HFFc6 (cell line): Measurements from ENCODE around the gene C17orf107. TPM values are rescaled to one million over a fixed set of nuclear protein-coding genes. Genes with fewer than 3 reads are reported as not detected.

Source experiments
- DNase-seq: peaks from one replicate; pipeline ENCODE4 v3.0.0-alpha.2; 2018
- H3K27ac Mint-ChIP-seq: 2 replicates; pipeline ENCODE4 v1.8.0; 2020; ENCODE audit warnings: mild to moderate bottlenecking, mixed read lengths
- H3K27me3 Mint-ChIP-seq: 2 replicates; pipeline ENCODE4 v1.8.0; 2021; ENCODE audit warnings: mild to moderate bottlenecking, moderate library complexity, mixed read lengths; ENCODE audit not compliant: insufficient read depth
- H3K36me3 Mint-ChIP-seq: 2 replicates; pipeline ENCODE4 v1.8.0; 2021; ENCODE audit warnings: low read depth, mixed read lengths
- H3K4me1 Mint-ChIP-seq: 2 replicates; pipeline ENCODE4 v1.8.0; 2020; ENCODE audit warnings: low read depth, mixed read lengths
- H3K4me3 Mint-ChIP-seq: 2 replicates; pipeline ENCODE4 v1.8.0; 2020; ENCODE audit warnings: mild to moderate bottlenecking, moderate library complexity, mixed read lengths
- H3K9me3 Mint-ChIP-seq: 2 replicates; pipeline ENCODE4 v1.8.0; 2020; ENCODE audit warnings: mild to moderate bottlenecking, mixed read lengths
- total RNA-seq, 6 experiments: library from RNA; stranded (reverse); fragmentation: NEBNext Ultra II Directional; extraction: Animal tissue kit (Norgen Biotek cat#: 25700); gene quantifications; 2 replicates in 1 of 6; 3 replicates in 5 of 6; pipeline ENCODE4 v1.2.3, GENCODE V29; 2021
- TF ChIP-seq, protein P1 (sequence below): fragments of 200-600 bp; sonication (generic); IDR thresholded peaks from 2 replicates; pipeline ENCODE4 v1.5.0; 2021; ENCODE audit warnings: antibody characterized with exemption, mild to moderate bottlenecking

C17orf107 gene
- total RNA-seq, 6 experiments from 2014 or later = 0.95 to 1.6 (median 1.4) TPM

DNA sequence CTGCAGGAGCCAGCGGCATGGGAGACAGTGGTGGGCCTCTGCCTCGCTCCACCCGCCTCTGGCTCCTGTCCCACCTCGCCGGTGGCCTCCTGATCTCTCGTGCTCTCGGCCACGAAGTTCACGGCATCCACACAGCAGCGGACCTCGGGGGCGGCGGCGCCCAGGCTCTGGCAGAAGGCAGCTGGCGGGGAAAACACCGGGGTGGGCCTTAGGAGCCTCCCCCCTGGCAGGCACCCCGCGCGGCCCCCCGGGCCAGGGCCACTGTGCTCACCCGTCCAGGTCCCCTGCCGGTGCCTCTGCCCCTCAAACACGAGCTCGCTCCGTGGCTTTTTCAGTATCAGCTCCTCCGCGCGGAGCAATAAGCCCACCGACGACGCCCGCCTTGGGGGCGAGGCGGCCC, 409 bp upstream of the C17orf107 start:
- H3K36me3 Mint-ChIP-seq = 0 out of 2 replicates have a peak, but pooled peaks cover 10% of the 10 kb centered on the region
- TF ChIP-seq, protein P1, sequence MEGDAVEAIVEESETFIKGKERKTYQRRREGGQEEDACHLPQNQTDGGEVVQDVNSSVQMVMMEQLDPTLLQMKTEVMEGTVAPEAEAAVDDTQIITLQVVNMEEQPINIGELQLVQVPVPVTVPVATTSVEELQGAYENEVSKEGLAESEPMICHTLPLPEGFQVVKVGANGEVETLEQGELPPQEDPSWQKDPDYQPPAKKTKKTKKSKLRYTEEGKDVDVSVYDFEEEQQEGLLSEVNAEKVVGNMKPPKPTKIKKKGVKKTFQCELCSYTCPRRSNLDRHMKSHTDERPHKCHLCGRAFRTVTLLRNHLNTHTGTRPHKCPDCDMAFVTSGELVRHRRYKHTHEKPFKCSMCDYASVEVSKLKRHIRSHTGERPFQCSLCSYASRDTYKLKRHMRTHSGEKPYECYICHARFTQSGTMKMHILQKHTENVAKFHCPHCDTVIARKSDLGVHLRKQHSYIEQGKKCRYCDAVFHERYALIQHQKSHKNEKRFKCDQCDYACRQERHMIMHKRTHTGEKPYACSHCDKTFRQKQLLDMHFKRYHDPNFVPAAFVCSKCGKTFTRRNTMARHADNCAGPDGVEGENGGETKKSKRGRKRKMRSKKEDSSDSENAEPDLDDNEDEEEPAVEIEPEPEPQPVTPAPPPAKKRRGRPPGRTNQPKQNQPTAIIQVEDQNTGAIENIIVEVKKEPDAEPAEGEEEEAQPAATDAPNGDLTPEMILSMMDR = no peak
- no peak for DNase-seq
- peaks cover 5% of the 10 kb centered on the region for H3K27me3 Mint-ChIP-seq
- no peaks in the 10 kb centered on the region for H3K9me3 Mint-ChIP-seq
- no peak overlapping the region for H3K27ac Mint-ChIP-seq
- peaks cover 6% of the 10 kb centered on the region; the same call in 1 of the 2 replicates for H3K4me1 Mint-ChIP-seq
- H3K4me3 Mint-ChIP-seq = no peak overlapping the region; the same call in 1 of the 2 replicates

DNA sequence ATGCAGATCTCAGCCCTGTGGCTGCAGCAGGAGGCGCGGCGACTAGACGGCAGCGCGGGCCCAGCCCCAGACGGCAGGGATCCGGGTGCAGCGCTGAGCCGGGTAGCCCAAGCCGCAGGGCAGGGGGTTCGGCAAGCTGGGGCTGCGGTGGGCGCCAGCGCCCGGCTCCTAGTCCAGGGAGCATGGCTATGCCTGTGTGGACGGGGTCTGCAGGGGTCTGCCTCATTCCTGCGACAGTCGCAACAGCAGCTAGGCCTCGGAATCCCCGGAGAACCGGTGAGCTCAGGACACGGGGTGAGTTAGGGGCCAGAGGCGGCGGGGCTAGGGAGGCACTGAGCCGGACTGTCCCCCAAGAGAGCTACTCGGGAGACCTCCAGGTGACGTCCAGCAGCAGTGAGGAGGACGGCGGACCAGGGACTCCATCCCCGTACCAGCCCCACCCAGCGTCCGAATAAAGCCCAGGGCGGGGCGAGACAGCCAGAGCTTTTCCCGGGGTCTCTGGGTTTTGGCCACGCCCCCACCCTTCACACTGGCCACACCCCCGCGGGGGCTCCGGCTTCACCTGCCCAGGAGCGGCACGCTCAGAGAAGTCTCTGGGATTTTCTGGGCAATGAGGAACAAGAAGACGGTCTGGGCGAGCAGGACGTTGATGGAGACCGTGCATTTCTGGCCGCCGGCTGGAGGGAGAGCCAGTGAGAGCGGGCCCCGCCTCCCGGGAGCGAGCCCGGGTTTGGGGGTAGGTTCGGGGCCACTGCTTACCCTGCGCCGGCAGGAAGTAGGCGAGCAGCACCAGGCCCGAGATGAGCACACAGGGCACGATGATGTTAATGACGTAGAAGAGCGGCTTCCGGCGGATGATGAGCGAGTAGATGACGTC, 1.1 kb downstream of the C17orf107 start:
- H3K4me1 Mint-ChIP-seq = peaks cover 6% of the 10 kb centered on the region; the same call in 1 of the 2 replicates
- no peak for DNase-seq
- H3K36me3 Mint-ChIP-seq = 0 out of 2 replicates have a peak, but pooled peaks cover 4% of the 10 kb centered on the region
- TF ChIP-seq, protein P1 = no peak
- H3K4me3 Mint-ChIP-seq = no peak overlapping the region
- peaks cover 5% of the 10 kb centered on the region for H3K27me3 Mint-ChIP-seq
- H3K27ac Mint-ChIP-seq = no peak overlapping the region
- H3K9me3 Mint-ChIP-seq = no peaks in the 10 kb centered on the region

DNA sequence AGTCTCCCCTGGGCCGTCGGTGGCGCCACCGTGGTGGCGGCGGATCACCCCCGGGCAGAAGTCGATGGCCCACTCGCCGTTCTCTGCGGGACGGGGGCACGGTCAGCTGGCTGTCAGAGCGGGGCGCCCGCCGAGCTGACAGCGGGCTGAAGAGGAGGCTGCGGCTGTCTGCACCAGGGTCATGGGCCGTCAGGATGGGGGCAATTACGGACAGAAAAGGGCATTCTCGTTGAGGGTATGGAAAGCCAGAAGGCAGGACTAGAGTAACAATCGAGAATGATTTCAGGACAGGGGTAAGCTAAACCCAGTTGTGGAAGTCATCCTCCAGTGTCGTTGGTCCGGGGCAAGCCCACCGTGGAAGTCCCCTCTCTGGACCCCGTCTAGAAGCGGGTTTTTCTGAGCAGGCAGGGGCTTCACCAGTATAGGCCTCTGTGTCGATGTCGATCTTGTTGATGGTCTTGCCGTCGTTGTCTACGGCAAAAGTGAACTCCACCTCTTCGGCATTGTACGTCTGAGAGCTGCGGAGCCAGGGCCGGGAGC, 1.8 kb downstream of the C17orf107 start:
- TF ChIP-seq, protein P1 = no peak
- Mint-ChIP-seq H3K36me3 (no peaks in the 10 kb centered on the region), H3K27ac (no peak overlapping the region), H3K4me1 (peaks cover 6% of the 10 kb centered on the region; the same call in 1 of the 2 replicates), H3K9me3 (no peaks in the 10 kb centered on the region), H3K27me3 (peaks cover 7% of the 10 kb centered on the region), H3K4me3 (no peak overlapping the region)
- DNase-seq = no peak

DNA sequence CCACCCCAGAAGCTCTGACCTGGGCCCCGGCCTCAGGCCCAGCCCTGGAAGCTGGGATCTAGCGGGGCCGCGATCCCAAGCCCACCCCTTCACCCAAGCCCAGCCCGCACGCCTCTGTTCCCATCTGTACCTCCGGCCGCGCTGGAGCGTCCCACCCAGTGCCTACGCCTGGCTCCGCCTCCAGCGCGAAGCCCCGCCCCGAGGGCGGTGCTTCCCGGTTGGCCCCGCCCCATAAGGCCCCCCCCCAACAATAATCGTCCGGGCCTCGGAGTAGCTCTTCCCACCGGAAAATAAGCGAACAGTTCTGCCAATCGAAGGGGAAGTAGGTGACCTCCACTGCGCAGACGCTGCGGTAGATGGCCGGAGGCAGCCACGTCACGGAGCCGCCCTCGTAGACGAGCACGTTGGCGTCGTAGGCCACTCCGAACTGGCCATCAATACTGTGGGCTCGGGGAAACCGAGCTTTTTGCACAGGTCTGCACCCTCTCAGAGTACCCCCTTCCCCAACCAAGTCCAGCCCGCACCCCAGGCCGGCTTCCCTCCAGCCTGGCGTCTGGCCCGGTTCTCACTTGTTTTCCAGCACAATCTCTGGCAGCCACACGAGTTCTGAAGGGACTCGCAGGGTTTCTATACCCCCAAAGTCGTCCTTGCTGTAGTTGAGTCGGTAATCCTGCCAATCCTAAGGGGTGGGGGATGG, 2.5 kb downstream of the C17orf107 start:
- H3K4me3 Mint-ChIP-seq = no peak overlapping the region
- H3K4me1 Mint-ChIP-seq = peaks cover 6% of the 10 kb centered on the region; the same call in 1 of the 2 replicates
- no peak for DNase-seq
- H3K9me3 Mint-ChIP-seq = no peaks in the 10 kb centered on the region
- no peaks in the 10 kb centered on the region for H3K36me3 Mint-ChIP-seq
- H3K27me3 Mint-ChIP-seq = peaks cover 8% of the 10 kb centered on the region
- TF ChIP-seq, protein P1 = no peak
- H3K27ac Mint-ChIP-seq = no peak overlapping the region

DNA sequence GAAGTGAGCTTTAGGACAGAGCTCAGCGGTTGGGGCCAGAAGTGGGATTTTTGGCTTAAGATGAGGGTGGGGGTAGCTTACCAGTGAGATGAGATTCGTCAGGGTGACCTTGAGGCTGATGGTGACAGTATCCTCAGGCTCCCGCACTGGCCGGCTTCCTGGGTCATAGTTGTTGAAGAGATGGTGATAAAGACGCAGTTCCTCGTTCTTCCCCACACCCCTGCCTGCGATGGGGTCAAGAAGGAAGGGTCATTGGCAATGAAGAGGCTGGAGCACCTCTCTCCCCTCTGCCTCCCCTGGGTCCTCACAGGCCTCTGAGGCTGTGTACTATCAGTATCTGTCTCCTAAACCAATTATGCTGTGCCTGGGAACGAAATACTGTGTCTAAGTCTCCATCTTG, 3.2 kb downstream of the C17orf107 start:
- H3K4me3 Mint-ChIP-seq = no peak overlapping the region
- DNase-seq = no peak
- peaks cover 10% of the 10 kb centered on the region for H3K27me3 Mint-ChIP-seq
- TF ChIP-seq, protein P1 = no peak
- H3K27ac Mint-ChIP-seq = no peak overlapping the region
- H3K36me3 Mint-ChIP-seq = no peaks in the 10 kb centered on the region
- no peaks in the 10 kb centered on the region for H3K9me3 Mint-ChIP-seq
- H3K4me1 Mint-ChIP-seq = peaks cover 6% of the 10 kb centered on the region; the same call in 1 of the 2 replicates
